GM19324 (cell line): ENCODE data around the gene BDP1.
"Not testable (repeated sequence)": the region's sequence is repeated elsewhere in the genome, so short reads cannot be mapped to it uniquely, and the experiment has no call there.

ENCODE experiments used
- ATAC-seq: cut with Tn5 transposase; IDR thresholded peaks from one replicate; pipeline ENCODE4 v1.9.1; 2021; ENCODE audit warnings: mild to moderate bottlenecking, moderate library complexity; ENCODE audit not compliant: unreplicated experiment, low FRiP score

The BDP1 gene

DNA sequence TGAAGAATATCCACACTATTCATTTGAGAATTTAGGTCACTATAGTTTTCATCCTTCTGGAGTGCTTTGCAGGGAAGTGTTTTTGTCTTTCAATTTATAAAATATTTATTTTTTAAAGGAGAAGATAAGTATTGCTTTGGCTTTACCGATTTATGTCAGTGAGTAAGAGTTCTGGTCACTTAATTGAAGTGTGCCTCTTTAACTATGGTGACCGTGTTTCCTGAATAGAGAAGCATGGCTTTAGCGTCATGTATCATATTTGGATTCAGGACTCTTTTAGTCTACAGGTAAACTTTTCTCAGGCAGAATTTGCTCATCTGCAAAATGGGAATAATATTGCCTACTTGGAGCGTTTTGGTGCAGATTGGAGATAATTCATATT lies 902 bp downstream of the BDP1 start:
- ATAC-seq: no peak

DNA sequence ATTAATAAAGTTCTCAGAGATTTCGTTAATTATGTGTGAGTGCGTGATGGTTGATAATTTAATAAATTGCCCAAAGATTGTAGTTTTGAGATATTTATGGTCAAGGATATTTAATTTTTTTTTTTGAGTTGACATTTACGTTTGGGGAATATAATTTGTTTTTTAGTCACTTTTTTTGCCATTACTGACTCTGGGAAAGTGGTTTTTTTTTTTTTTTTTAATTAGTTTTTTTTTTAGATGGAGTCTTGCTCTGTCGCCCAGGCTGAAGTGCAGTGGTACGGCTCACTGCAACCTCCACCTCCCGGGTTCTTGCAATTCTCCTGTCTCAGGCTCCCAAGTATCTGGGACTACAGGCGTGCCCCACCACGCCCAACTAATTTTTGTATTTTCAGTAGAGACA lies 1.7 kb downstream of the BDP1 start:
- ATAC-seq: no peak

DNA sequence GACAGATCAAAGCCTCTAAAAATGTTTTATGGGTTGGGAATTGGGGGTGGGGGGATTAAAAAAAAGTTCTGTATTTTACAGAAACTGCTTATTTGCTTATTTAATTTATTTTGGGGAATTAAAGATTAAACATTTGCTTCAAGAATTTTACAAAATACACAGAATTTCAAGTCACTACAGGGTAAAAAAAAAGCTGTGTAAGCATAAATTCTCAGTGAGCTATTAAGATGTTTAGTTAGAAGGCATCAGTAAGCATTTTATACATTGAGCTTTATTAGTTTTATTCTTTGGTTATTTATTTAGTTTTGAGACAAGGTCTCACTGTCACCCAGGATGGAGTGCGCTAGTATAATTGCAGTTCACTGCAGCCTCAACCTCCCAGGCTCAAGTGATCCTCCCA lies 5.2 kb downstream of the BDP1 start:
- ATAC-seq: no peak

DNA sequence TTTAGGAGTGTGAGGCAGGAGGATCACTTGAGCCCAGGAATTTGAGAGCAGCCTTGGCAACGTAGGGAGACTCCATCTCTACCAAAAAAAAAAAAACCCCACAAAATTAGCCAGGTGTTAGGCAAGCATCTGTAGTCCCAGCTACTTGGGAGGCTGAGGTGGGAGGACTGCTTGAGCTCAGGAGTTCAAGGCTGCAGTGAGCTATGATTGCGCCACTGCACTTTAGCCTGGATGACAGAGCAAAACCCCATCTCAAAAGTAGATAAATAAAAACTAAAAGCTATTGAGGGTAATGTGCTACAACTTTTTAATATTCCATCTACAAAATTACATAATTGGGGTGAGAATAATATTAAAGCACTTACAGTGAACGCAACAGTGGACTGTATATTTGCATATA lies 5.9 kb downstream of the BDP1 start:
- no peak for ATAC-seq

DNA sequence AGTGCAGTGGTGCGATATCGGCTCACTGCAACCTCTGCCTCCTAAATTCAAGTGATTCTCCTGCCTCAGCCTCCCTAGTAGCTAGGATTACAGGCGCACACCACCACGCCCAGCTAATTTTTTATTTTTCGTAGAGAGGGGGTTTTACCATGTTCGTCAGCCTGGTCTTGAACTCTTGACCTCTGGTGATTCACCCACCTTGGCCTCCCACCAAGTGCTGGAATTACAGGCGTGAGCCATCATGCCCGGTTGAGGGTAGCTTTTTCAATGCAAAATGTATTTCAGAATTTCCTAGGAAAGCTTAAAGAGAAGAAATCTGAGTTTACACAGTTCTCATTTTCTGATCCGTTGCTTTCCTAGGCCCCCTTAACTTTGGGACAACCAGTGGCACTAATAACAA lies 15.7 kb downstream of the BDP1 start:
- ATAC-seq: no peak

DNA sequence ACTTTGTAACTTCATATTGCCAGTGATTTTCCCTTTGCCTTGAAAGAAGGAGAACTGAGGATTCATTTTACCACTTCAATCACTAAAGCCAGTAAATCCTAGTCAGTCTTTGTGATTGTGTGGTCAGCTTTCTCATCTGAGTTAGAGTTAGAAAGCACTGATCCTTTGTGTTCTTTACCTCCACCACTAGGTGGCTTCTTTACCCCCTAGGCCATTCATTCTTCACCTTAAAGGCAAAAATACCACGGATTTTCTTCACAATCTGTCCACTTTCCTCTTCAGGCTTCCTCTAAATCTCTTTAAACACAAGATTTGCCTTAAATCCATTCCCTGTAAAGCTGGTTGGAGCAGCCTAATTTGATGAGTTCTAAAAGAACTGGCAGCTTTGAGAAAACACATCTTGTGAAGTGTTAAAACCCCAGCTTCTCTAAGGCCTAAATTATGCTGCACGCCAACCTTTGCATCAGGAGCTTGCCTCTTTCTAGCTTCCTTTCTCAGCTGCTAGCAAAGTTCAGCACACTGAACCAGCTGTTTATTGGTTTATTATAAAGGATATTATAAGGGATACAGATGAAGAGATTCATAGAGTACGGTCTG lies 20.4 kb downstream of the BDP1 start:
- ATAC-seq: no peak

DNA sequence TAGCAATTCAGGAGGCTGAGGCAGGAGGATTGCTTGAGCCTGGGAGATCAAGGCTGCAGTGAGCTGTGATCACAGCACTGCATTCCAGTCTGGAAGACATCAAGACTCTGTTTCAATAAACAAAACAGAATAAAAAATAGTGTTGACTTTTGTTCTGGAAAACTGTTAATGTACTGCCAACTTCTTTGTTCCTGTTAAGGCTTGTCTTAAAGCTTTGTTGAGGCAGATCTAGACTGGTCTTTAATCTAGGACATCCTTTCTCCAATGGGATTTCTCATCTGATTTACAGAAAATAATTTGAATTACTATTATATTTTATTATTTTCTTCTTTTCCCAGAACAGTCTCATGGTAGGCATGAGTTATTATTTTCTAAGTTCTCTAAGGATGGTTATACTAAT lies 26.0 kb downstream of the BDP1 start:
- no peak for ATAC-seq

DNA sequence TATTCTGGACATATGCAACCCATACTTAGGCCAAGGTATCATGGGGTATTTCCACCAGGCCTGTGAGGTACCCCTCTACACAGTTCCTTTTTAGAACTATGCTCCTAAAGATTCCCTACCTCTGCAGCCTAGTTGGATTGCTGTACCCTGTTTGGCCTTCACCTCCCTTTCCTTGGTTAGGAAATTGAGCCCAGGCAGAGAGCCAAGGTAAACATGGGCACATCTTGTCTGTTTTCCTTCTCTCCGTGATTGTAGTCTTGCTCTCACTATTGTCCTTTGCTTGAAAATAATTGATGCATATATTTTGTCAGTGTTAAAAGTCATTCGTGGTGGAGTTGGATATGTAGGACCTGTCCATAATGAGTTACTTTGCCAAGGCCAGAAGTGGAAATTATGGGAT lies 26.7 kb downstream of the BDP1 start:
- ATAC-seq: no peak

DNA sequence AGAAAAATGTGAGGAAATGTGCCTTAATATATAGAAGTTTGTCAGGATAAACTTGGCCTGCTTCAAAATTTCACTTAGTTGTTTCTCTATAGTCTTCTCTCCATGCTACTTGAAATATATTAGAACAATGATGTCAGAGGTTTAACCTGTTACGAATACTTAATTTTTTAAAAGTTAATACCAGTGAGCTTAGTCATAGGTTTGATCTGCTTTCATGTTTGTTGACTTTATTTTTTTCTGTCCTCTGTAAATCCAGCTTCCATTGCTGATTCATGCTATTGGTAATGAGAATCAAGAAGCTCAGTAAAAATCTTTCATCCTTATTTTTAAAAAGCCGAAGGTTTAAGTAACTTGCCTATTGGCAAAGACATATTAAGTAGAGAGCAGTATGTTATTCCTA lies 27.9 kb downstream of the BDP1 start:
- no peak for ATAC-seq

DNA sequence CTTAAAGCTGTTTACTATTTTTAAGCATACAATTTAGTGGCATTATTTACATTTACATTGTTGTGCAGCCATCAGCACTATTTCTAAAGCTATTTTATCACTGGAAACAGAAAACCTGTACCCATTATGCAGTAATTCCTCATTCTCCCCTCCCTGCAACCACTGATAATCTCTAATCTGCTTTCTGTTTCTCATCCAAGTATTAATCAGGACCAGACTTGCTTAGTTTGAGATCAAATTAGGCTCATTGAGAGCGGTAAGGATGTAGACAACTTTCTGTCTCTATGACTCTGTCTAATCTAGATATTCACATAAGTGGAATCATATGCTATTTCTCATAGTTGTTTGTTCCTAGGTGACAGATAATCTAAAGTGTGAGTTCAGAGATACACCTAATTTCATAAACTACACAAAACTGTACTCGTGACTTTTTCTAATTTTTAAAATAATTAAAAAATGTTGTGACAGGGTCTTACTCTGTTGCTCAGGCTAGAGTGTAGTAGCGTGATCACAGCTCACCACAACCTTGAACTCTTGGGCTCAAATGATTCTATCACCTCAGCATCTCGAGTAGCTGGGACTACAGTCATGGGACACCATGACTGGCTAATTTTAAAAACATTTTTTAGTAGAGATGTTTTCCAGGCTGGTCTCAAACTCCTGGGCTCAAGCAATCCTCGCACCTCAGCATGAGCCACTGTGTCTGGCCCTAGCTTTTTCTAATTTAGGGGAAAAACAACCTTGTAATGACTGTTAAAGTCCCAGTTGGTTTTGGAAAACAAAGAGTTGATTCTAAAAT lies 37.6 kb downstream of the BDP1 start:
- no peak for ATAC-seq

DNA sequence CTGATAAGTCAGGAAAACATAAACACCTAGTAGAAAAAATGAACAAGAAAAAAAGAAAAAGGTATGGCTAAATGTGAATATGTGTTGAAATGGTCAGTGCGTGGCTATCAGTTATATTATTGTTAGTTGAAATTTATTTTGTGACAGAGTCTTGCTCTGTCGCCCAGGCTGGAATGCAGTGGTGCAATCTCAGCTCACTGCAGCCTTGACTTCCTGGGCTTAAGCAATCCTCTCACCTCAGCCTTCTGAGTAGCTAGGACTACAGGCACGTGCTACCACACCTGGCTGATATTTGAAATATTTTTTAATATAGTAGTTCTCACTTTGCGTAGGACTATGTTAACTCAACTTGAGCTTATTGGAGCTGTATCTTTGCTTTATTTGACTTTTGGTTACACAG lies 38.8 kb downstream of the BDP1 start:
- not testable (repeated sequence) for ATAC-seq

DNA sequence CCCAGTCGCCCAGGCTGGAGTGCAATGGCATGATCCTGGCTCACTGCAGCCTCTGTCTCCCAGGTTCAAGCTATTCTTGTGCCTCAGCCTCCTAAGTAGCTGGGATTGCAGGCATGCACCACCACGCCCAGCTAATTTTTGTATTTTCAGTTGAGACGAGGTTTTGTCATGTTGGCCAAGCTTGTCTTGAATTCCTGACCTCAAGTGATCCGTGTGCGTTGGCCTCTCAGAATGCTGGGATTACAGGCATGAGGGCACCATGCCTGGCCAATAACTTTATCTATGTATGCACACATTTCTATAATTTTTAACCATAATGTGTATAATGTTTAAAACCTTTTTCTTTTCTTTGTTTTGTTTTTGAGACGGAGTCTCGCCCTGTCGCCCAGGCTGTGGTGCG lies 43.3 kb downstream of the BDP1 start:
- not testable (repeated sequence) for ATAC-seq

DNA sequence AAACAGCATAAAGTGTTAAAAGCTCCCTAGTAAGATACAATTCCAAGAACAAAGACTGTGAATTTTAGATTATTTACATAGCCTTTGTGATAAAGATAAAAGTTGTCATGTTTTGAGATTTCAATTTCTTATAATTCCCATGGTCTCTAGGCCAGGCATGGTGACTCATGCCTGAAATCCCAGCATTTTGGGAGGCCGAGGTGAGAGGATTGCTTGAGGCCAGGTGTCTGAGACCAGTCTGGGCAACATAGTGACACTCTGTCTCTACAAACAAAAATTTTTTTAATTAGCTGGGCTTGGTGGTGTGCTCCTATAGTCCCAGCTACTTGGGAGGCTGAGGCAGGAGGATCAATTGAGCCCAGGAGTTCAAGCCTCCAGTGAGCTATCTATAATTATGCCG lies 48.1 kb downstream of the BDP1 start:
- ATAC-seq: no peak

DNA sequence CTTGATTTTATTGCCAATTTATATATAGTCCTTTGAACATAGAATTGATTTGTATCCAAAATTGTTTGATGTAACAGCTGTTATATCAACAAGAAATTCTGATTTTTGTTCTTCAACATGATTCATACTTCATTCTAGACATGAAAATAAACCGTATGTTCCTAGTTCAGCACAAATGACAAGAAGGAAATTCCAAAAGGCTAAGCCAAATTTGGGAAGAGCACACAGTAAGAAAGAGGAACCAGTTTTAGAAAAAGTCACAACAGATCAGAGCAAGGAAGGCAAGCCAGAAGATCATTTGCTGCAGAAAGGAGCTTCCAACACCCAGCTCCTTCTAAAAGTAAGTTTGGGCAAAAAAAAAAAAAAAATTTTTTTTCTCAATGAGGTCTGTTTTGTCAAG lies 66.7 kb downstream of the BDP1 start:
- ATAC-seq: no peak

DNA sequence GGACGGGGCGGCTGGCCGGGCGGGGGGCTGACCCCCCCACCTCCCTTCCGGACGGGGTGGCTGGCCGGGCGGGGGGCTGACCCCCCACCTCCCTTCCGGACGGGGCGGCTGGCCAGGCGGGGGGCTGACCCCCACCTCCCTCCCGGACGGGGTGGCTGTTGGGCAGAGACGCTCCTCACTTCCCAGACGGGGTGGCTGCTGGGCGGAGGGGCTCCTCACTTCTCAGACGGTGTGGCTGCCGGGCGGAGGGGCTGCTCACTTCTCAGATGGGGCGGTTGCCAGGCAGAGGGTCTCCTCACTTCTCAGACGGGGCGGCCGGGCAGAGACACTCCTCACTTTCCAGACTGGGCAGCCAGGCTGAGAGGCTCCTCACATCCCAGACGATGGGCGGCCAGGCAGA lies 70.2 kb downstream of the BDP1 start:
- ATAC-seq: not testable (repeated sequence)

DNA sequence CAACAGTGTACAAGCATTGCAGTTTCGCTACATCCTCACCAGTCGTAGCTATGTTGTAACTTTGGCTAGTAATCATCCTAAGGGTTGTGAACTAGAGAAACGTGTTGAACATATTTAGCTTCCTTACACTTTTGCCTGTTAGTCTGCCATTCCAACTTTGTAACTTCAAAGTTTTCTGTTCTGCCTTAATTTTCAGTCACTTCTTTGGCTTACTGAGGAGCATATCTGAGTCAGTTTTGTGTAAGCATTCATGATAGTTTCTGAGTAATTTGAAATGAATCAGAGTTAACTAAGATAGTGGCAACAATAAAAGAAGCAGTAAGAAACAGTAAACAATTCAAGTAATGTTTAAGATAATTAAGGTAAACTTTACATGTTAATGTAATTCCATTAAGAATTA lies 72.8 kb downstream of the BDP1 start:
- no peak for ATAC-seq

DNA sequence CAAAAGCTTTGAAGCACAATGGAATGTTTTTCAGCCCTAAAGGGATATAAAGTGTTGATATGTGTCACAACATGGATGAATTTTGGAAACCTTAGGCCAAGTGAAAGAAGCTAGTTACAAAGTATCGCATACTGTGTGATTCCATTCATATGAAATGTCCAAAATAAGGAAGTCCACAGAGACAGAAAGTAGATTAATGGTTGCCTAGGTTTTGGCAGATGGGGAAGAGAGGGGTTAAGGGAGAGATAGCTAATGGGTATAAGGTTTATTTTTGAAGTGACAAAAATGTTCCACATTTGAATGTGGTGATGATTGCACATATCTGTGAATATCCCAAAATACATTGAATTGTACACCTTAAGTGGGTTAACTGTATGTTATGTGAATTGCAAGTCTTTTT lies 74.2 kb downstream of the BDP1 start:
- no peak for ATAC-seq

DNA sequence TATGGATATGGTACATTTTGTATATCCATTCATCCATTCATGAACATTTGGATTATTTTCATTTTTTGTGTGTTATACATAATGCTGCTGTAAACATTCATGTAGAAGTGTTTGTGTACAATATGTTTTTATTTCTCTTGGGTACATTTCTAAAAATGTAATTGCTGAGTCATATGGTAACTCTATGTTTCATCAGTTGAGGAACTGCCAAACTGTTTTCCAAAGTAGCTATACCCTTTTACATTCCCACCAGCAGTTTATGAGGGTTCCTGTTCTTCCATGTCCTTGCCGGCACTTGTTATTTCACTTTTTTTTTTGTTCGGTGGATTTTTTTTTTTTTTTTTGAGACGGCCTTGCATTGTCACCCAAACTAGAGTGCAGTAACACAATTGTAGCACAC lies 77.7 kb downstream of the BDP1 start:
- ATAC-seq: no peak

DNA sequence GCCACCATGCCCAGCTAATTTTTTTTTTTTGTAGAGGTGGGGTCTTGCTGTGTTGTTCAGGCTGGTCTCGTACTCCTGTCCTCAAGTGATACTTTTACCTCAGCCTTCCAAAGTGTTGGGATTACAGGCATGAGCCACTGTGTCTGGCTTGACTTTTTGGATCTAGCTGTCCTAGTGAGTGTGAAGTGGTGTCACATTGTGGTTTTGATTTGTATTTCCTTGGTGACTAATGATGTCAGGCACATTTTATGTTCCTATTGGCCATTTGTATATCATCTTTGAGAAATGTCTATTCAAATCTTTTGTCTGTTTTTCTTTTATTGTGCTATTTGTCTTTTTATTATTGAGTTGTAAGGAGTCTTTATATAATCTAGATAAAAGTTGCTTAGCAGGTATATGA lies 78.2 kb downstream of the BDP1 start:
- no peak for ATAC-seq

DNA sequence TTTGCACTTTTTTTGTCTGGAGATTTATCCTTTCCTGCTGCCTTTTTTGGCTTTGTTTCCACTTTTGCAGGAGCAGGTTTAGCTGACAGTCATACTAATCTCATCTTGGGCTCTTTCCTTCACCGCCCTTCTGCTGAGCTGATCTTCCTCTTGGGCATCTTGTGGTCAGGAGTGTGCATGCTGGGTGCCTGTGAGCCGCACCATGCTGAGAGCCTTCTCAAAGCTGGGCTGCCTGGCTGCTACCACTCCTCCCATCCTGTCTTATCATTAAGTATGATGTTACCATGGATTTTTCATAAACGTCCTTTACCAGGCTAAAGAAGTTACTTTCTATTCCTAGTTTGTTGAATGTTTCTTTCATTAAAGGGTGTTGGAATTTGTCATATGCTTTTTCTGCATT lies 82.2 kb downstream of the BDP1 start:
- ATAC-seq: no peak

DNA sequence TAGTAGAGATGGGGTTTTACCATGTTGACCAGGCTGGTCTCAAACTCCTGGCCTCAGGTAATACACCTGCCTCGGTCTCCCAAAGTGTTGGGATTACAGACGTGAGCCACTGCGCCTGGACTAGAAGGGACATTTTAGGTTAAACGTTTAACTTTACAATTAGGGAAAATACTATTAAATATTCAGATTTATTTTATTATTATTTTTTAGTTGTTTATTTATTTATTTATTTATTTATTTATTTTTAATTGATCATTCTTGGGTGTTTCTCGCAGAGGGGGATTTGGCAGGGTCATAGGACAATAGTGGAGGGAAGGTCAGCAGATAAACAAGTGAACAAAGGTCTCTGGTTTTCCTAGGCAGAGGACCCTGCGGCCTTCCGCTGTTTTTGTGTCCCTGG lies 95.4 kb downstream of the BDP1 start:
- ATAC-seq: not testable (repeated sequence)

DNA sequence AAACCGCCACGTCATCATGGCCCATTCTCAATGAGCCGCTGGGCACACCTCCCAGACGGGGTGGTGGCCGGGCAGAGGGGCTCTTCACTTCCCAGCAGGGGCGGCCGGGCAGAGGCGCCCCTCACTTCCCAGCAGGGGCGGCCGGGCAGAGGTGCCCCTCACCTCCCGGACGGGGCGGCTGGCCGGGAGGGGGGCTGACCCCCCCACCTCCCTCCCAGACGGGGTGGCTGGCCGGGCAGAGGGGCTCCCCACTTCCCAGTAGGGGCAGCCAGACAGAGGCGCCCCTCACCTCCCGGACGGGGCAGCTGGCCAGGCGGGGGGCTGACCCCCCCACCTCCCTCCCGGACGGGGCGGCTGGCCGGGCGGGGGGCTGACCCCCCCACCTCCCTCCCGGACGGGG lies 96.1 kb downstream of the BDP1 start:
- ATAC-seq: not testable (repeated sequence)
